Neural cell (in vitro differentiated cells): ENCODE results near the gene PRKACA. TPM values are rescaled to one million over a fixed set of nuclear protein-coding genes. Genes with fewer than 3 reads are reported as not detected.

Experiments
- H2AFZ ChIP-seq: fragments of 200-600, 300-800 bp; sonication (generic), shearing (Covaris generic); 2 replicates; pipeline ENCODE4 v1.6.0; 2014; ENCODE audit warnings: low read depth, mild to moderate bottlenecking, antibody characterized with exemption, low read length, moderate library complexity
- H3F3A ChIP-seq: fragments of 200-600 bp; shearing (Covaris generic); 2 replicates; pipeline ENCODE4 v1.6.1; 2016; ENCODE audit warnings: mild to moderate bottlenecking, moderate library complexity, mixed read lengths, antibody characterized with exemption, low read length; ENCODE audit not compliant: insufficient read depth, poor library complexity, severe bottlenecking
- H3K27ac ChIP-seq: fragments of 200-600, 300-800 bp; sonication (generic), shearing (Covaris generic); 2 replicates; pipeline ENCODE4 v1.5.1; 2014; ENCODE audit warnings: mild to moderate bottlenecking, low read length, moderate library complexity
- H3K27me3 ChIP-seq: fragments of 300-800, 200-600 bp; sonication (generic), shearing (Covaris generic); 2 replicates; pipeline ENCODE4 v1.6.0; 2014; ENCODE audit warnings: mild to moderate bottlenecking, low read depth, low read length, moderate library complexity; ENCODE audit not compliant: insufficient read depth
- H3K36me3 ChIP-seq: fragments of 300-800, 200-600 bp; sonication (generic), shearing (Covaris generic); 2 replicates; pipeline ENCODE4 v1.5.1; 2014; ENCODE audit warnings: mild to moderate bottlenecking, antibody characterized with exemption, low read length, moderate library complexity; ENCODE audit not compliant: insufficient read depth
- H3K4me2 ChIP-seq: fragments of 300-800, 200-600 bp; sonication (generic), shearing (Covaris generic); 2 replicates; pipeline ENCODE4 v1.6.0; 2014; ENCODE audit warnings: mild to moderate bottlenecking, low read length
- H3K4me3 ChIP-seq: fragments of 300-800, 200-600 bp; sonication (generic), shearing (Covaris generic); 2 replicates; pipeline ENCODE4 v1.5.1; 2014; ENCODE audit warnings: mild to moderate bottlenecking, low read length, moderate library complexity
- H3K79me2 ChIP-seq: fragments of 200-600 bp; shearing (Covaris generic); replicated peaks from 2 replicates; pipeline ENCODE4 v1.6.0; 2014; ENCODE audit warnings: mild to moderate bottlenecking, low read length, moderate library complexity; ENCODE audit not compliant: insufficient read depth
- H3K9ac ChIP-seq: fragments of 300-800, 200-600 bp; sonication (generic), shearing (Covaris generic); 2 replicates; pipeline ENCODE4 v1.6.1; 2016; ENCODE audit warnings: mild to moderate bottlenecking, low read length, mixed read lengths
- H3K9me2 ChIP-seq: fragments of 200-600 bp; shearing (Covaris generic); 2 replicates; pipeline ENCODE4 v1.6.1; 2016; ENCODE audit warnings: mild to moderate bottlenecking, low read length, mixed read lengths; ENCODE audit not compliant: insufficient read depth
- H3K9me3 ChIP-seq: fragments of 200-600, 300-800 bp; sonication (generic), shearing (Covaris generic); 2 replicates; pipeline ENCODE4 v1.6.1; 2016; ENCODE audit warnings: mild to moderate bottlenecking, mixed run types, low read length, moderate library complexity, mixed read lengths
- H4K20me1 ChIP-seq: fragments of 200-600 bp; shearing (Covaris generic); 2 replicates; pipeline ENCODE4 v1.6.1; 2016; ENCODE audit warnings: mild to moderate bottlenecking, mixed run types; ENCODE audit not compliant: insufficient read depth
- EP300 ChIP-seq: fragments of 450-650 bp; conservative IDR thresholded peaks from 2 replicates; pipeline ENCODE4 v1.6.1; 2014; ENCODE audit warnings: antibody characterized with exemption, mild to moderate bottlenecking, moderate library complexity; ENCODE audit not compliant: poor library complexity, severe bottlenecking
- EZH2 ChIP-seq: fragments of 200-600, 300-800 bp; shearing (Covaris generic), sonication (generic); IDR thresholded peaks from 2 replicates; pipeline ENCODE4 v1.6.1; 2014; ENCODE audit warnings: antibody characterized with exemption, low read length, borderline replicate concordance, mild to moderate bottlenecking; ENCODE audit not compliant: insufficient read depth, poor library complexity, severe bottlenecking
- MXI1 ChIP-seq: fragments of 450-650 bp; conservative IDR thresholded peaks from 2 replicates; pipeline ENCODE4 v1.6.1; 2014; ENCODE audit warnings: antibody characterized with exemption, mild to moderate bottlenecking; ENCODE audit not compliant: poor library complexity, severe bottlenecking
- POLR2AphosphoS5 ChIP-seq: IDR thresholded peaks from 2 replicates; pipeline ENCODE4 v1.6.1; 2012
- RAD21 ChIP-seq: fragments of 450-650 bp; conservative IDR thresholded peaks from 2 replicates; pipeline ENCODE4 v1.6.1; 2014; ENCODE audit warnings: antibody characterized with exemption, mild to moderate bottlenecking, moderate library complexity
- SMC3 ChIP-seq: fragments of 450-650 bp; conservative IDR thresholded peaks from 2 replicates; pipeline ENCODE4 v1.6.1; 2014; ENCODE audit warnings: antibody characterized with exemption, mild to moderate bottlenecking, moderate library complexity; ENCODE audit not compliant: poor library complexity
- TAF1 ChIP-seq: IDR thresholded peaks from 2 replicates; pipeline ENCODE4 v1.6.1; 2012; ENCODE audit warnings: low read depth
- polyA plus RNA-seq: library from polyadenylated mRNA; depleted of rRNA; stranded (reverse); fragments of >200 nt; gene quantifications from 2 replicates; pipeline ENCODE4 v1.2.3, GENCODE V29; 2014
- TF ChIP-seq, protein P1 (sequence below): fragments of 450-650 bp; IDR thresholded peaks from 2 replicates; pipeline ENCODE4 v1.5.1; 2014; ENCODE audit warnings: antibody characterized with exemption, mild to moderate bottlenecking, moderate library complexity; ENCODE audit not compliant: poor library complexity, severe bottlenecking
- TF ChIP-seq, protein P2 (sequence below): IDR thresholded peaks from 2 replicates; pipeline ENCODE4 v1.6.1; 2012; ENCODE audit warnings: borderline replicate concordance

Gene PRKACA
- polyA plus RNA-seq, 1 donor from 2014 or later: 11.7 TPM

DNA sequence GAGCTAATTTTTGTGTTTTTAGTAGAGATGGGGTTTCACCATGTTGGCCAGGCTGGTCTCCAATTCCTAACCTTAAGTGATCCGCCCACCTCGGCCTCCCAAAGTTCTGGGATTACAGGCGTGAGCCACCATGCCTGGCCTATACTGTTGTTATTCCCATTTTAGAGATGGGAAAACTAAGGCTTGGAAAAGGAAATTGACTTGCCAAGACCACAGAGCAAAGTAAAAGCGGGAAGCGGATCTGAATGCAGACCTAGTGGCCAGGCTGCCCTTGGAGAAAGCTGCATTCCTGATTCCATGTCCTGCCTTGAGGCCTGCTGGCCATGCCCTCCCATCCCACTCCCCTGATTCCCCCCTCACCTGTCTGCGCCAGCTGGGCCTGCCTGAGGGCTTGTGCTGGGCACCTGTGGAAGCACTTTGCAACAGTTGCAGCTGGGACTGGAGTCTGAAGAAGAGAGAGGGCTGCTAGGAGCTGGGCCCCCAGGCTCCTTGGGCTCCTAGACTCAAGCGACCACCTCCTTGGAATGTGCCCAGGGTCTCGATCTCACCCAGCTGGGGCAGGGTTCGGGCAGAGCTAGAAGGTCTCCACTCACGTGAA is 61.4 kb downstream of the PRKACA start:
- no peaks in the 10 kb centered on the region for H3K79me2 ChIP-seq
- no peaks in the 10 kb centered on the region for H4K20me1 ChIP-seq
- H3K4me2 ChIP-seq: no peak overlapping the region
- H3K9ac ChIP-seq: no peak overlapping the region
- no peaks in the 10 kb centered on the region for H3K9me2 ChIP-seq
- no peaks in the 10 kb centered on the region for H3K36me3 ChIP-seq
- TF ChIP-seq TAF1 (no peak), POLR2AphosphoS5 (no peak), RAD21 (no peak), EZH2 (no peak), EP300 (no peak), MXI1 (no peak), SMC3 (no peak)
- TF ChIP-seq, protein P1, sequence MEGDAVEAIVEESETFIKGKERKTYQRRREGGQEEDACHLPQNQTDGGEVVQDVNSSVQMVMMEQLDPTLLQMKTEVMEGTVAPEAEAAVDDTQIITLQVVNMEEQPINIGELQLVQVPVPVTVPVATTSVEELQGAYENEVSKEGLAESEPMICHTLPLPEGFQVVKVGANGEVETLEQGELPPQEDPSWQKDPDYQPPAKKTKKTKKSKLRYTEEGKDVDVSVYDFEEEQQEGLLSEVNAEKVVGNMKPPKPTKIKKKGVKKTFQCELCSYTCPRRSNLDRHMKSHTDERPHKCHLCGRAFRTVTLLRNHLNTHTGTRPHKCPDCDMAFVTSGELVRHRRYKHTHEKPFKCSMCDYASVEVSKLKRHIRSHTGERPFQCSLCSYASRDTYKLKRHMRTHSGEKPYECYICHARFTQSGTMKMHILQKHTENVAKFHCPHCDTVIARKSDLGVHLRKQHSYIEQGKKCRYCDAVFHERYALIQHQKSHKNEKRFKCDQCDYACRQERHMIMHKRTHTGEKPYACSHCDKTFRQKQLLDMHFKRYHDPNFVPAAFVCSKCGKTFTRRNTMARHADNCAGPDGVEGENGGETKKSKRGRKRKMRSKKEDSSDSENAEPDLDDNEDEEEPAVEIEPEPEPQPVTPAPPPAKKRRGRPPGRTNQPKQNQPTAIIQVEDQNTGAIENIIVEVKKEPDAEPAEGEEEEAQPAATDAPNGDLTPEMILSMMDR: no peak
- TF ChIP-seq, protein P2, sequence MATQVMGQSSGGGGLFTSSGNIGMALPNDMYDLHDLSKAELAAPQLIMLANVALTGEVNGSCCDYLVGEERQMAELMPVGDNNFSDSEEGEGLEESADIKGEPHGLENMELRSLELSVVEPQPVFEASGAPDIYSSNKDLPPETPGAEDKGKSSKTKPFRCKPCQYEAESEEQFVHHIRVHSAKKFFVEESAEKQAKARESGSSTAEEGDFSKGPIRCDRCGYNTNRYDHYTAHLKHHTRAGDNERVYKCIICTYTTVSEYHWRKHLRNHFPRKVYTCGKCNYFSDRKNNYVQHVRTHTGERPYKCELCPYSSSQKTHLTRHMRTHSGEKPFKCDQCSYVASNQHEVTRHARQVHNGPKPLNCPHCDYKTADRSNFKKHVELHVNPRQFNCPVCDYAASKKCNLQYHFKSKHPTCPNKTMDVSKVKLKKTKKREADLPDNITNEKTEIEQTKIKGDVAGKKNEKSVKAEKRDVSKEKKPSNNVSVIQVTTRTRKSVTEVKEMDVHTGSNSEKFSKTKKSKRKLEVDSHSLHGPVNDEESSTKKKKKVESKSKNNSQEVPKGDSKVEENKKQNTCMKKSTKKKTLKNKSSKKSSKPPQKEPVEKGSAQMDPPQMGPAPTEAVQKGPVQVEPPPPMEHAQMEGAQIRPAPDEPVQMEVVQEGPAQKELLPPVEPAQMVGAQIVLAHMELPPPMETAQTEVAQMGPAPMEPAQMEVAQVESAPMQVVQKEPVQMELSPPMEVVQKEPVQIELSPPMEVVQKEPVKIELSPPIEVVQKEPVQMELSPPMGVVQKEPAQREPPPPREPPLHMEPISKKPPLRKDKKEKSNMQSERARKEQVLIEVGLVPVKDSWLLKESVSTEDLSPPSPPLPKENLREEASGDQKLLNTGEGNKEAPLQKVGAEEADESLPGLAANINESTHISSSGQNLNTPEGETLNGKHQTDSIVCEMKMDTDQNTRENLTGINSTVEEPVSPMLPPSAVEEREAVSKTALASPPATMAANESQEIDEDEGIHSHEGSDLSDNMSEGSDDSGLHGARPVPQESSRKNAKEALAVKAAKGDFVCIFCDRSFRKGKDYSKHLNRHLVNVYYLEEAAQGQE: no peak
- no peaks in the 10 kb centered on the region for H3F3A ChIP-seq
- no peaks in the 10 kb centered on the region for H3K9me3 ChIP-seq
- H3K4me3 ChIP-seq: no peak overlapping the region
- H2AFZ ChIP-seq: no peak overlapping the region
- no peak overlapping the region for H3K27ac ChIP-seq
- peaks cover 18% of the 10 kb centered on the region for H3K27me3 ChIP-seq

DNA sequence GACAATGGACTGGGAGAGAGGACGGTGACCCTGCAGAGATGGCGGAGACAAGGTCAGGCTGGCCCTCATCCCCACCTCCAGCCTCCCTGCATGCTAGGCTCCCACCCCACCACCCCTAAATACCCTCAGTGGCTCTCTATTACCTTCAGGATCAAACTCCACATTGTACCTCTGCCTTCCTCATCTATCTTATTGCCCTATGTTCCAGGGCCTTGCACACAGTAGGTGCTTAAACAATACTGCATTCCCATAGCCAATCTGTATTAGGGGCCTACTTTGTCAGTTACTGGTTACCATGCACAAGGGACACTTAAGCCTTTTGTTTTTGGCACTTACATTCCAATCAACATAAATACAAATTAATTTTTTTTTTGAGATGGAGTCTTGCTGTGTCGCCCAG is 62.2 kb downstream of the PRKACA start:
- H3K9me2 ChIP-seq: no peaks in the 10 kb centered on the region
- H3F3A ChIP-seq: no peaks in the 10 kb centered on the region
- no peaks in the 10 kb centered on the region for H3K9me3 ChIP-seq
- H3K4me3 ChIP-seq: no peak overlapping the region
- peaks cover 18% of the 10 kb centered on the region for H3K27me3 ChIP-seq
- no peaks in the 10 kb centered on the region for H3K79me2 ChIP-seq
- no peak overlapping the region for H3K9ac ChIP-seq
- no peak overlapping the region for H2AFZ ChIP-seq
- no peaks in the 10 kb centered on the region for H3K36me3 ChIP-seq
- H4K20me1 ChIP-seq: no peaks in the 10 kb centered on the region
- no peak overlapping the region for H3K27ac ChIP-seq
- no peak overlapping the region for H3K4me2 ChIP-seq
- TF ChIP-seq, protein P1: no peak
- TF ChIP-seq, protein P2: no peak
- TF ChIP-seq EZH2 (no peak), EP300 (no peak), TAF1 (no peak), MXI1 (no peak), POLR2AphosphoS5 (no peak), SMC3 (no peak), RAD21 (no peak)
